BE2C (cell line): ENCODE data around the gene IDNK.
A peak's percentile ranks its signal among the peaks of the same experiment; 100 is the strongest.

ENCODE experiments used
- DNase-seq: peaks from one replicate; pipeline ENCODE4 v3.0.0-alpha.2; 2020
- H3K27me3 ChIP-seq: fragments of 250-450 bp; sonication (Bioruptor Pico); 2 replicates; pipeline ENCODE4 v1.5.1; 2020; ENCODE audit warnings: mild to moderate bottlenecking
- H3K36me3 ChIP-seq: fragments of 250-450 bp; sonication (Bioruptor Pico); 2 replicates; pipeline ENCODE4 v1.5.1; 2020; ENCODE audit warnings: mild to moderate bottlenecking
- H3K4me1 ChIP-seq: fragments of 250-450 bp; sonication (Bioruptor Pico); 2 replicates; pipeline ENCODE4 v1.5.1; 2020
- H3K4me3 ChIP-seq: 2 replicates; pipeline ENCODE4 v1.5.1; 2011; ENCODE audit warnings: low read depth, low read length
- H3K9me3 ChIP-seq: fragments of 250-450 bp; sonication (Bioruptor Pico); 2 replicates; pipeline ENCODE4 v1.5.1; 2020
- TF ChIP-seq, protein P1 (sequence below): IDR thresholded peaks from 2 replicates; pipeline ENCODE4 v1.5.1; 2012; ENCODE audit warnings: mild to moderate bottlenecking, low read depth, low read length

IDNK gene

DNA sequence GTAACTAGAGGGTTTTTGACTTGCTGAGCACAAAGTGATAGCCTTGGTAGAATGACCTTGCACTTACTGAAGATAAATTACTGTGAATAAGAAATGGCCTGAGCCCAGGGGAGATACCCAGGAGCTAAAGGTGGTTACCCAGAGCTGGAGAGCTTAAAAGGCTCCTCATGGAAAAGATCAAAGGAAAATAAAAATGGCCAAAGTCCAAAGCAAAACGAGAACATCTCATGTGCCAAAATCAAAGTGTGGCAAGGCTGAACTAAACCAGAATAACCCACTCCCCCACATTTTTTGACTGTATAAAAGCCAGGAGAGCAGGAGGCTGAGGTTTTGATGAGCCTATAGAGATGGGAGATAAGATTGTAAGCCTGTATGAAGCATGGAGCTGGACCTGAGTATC, 14.4 kb downstream of the IDNK start:
- Histone ChIP-seq H3K27me3 (no peaks in the 10 kb centered on the region), H3K9me3 (no peaks in the 10 kb centered on the region), H3K4me3 (no peak overlapping the region), H3K36me3 (no peaks in the 10 kb centered on the region), H3K4me1 (no peaks in the 10 kb centered on the region)
- no peak for DNase-seq
- TF ChIP-seq, protein P1, sequence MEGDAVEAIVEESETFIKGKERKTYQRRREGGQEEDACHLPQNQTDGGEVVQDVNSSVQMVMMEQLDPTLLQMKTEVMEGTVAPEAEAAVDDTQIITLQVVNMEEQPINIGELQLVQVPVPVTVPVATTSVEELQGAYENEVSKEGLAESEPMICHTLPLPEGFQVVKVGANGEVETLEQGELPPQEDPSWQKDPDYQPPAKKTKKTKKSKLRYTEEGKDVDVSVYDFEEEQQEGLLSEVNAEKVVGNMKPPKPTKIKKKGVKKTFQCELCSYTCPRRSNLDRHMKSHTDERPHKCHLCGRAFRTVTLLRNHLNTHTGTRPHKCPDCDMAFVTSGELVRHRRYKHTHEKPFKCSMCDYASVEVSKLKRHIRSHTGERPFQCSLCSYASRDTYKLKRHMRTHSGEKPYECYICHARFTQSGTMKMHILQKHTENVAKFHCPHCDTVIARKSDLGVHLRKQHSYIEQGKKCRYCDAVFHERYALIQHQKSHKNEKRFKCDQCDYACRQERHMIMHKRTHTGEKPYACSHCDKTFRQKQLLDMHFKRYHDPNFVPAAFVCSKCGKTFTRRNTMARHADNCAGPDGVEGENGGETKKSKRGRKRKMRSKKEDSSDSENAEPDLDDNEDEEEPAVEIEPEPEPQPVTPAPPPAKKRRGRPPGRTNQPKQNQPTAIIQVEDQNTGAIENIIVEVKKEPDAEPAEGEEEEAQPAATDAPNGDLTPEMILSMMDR, result no peak

DNA sequence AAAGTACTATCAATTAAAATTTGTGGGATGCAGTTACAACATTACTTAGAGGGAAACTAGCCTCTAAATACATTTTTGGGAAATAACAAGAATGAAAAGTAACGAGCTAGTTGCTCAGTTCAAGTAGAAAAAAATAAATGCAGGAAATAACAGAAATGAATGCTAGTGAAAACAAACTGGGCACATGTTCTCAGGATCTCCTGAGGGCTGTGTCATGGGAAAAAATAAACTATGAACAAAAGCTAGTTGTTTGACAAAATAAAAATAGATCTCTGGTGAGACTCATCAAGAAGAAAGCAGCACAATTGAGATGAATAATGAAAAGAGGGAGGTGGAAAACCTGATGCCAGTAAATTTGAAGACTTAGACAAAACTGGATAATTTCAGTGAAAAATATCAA, 16.3 kb downstream of the IDNK start:
- H3K36me3 ChIP-seq, result no peaks in the 10 kb centered on the region
- TF ChIP-seq, protein P1, result no peak
- H3K4me3 ChIP-seq, result no peak overlapping the region
- H3K4me1 ChIP-seq, result no peaks in the 10 kb centered on the region
- H3K9me3 ChIP-seq, result no peaks in the 10 kb centered on the region
- no peaks in the 10 kb centered on the region for H3K27me3 ChIP-seq
- DNase-seq, result no peak

DNA sequence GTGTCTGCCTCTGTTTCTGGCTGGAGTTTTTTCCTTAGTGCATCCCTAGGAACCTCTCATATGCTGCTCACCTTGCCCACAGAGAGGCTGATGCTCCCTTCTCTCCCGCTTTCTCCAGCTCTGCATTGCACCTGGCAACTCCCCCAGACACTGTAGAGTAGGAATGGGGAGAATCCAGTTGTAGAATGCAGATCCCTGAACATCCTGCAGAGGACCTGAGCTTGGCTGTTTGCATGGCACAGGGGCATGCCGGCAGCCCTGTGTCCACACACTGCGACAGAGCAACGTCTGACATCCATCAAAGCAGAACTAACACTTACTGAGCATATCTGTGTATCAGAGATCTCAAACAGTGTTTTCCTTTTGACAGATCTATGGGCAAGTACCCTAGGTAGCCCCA, 19.9 kb downstream of the IDNK start:
- Histone ChIP-seq H3K36me3 (no peaks in the 10 kb centered on the region; the same call in 1 of the 2 replicates), H3K9me3 (no peaks in the 10 kb centered on the region), H3K27me3 (no peaks in the 10 kb centered on the region), H3K4me3 (no peak overlapping the region), H3K4me1 (no peaks in the 10 kb centered on the region)
- no peak for DNase-seq
- TF ChIP-seq, protein P1, result peak; percentile 29; the same call in 1 of the 2 replicates

DNA sequence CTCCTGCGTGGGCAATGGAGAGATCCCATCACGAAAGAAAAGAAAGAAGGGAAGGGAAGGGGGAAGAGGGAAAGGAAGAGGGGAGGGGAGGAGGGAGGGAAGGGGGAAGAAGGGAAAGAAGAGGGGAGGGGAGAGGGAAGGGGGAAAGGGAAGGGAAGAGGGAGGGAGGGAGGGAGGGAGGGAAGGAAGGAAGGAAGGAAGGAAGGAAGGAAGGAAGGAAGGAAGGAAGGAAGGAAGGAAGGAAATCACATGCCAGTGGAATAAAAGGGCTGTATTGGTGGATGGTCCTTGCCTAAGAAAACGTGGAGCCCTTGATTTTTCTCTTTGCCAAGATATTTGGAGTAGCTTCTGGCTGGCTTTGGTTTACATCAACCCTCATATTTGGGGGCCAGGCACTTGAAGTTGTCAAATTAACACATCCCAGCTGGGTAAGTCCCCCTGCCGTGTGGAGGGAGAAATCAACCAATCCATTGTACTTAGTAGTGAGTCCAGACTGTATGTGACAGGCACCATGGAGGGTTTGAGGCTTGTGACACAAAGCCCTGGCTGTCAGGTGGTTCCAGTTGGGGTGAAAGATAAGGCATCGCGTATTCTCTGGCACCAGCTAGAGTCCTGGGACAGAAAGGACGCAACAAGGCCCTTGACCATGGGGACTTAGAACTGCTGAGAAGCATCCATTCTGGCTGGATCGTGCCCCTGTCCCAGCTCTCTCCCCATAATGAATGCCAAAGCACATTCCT, 23.7 kb downstream of the IDNK start:
- peaks cover 10% of the 10 kb centered on the region for H3K4me1 ChIP-seq
- TF ChIP-seq, protein P1, result no peak
- H3K4me3 ChIP-seq, result no peak overlapping the region
- DNase-seq, result no peak
- H3K36me3 ChIP-seq, result peaks cover 13% of the 10 kb centered on the region
- H3K27me3 ChIP-seq, result no peaks in the 10 kb centered on the region
- no peaks in the 10 kb centered on the region for H3K9me3 ChIP-seq

DNA sequence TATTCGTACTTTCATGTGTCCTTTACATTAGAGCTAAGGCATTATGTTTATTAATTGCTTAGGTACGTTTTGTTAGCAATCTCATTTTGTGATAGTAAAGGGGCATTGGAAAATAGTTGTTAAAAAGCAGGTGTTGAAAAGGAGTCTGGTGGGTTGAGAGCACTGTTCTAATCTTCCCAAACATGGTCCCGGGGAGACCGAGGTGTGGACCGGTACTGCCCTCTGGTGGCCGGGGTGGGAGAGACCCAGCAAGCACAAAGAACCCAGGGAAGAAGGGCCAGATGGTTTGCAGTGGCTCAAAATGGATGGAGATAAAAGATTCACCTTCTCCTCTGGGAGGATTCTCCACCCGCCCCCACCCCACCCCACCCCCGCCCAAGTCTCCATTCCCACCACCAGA, 26.1 kb downstream of the IDNK start:
- Histone ChIP-seq H3K27me3 (no peaks in the 10 kb centered on the region), H3K4me1 (peaks cover 10% of the 10 kb centered on the region), H3K36me3 (peaks cover 36% of the 10 kb centered on the region), H3K4me3 (no peak overlapping the region), H3K9me3 (no peaks in the 10 kb centered on the region)
- DNase-seq, result peak; percentile 84
- TF ChIP-seq, protein P1, result peak; percentile 93

DNA sequence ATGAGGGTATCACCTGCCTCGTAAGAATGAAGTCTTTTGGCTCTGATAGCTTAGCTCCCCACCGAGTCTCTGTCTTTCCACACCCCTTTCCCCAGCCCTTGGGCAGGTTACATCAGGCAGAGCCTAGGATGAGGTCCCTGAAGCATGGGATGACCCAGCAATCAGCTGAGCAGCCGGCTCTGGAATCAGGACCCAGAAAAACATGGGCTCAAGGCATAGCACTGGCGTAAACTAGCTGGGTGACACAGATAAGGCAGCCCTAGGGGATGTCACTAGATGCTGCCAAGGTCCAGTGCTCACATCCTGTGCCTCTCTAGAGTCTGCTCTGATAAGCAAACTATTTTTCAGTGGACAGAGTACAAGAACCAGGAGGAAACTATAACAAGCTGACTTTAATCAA, 26.6 kb downstream of the IDNK start:
- TF ChIP-seq, protein P1, result no peak
- peak; percentile 80 for DNase-seq
- H3K9me3 ChIP-seq, result no peaks in the 10 kb centered on the region
- peaks cover 10% of the 10 kb centered on the region for H3K4me1 ChIP-seq
- no peaks in the 10 kb centered on the region for H3K27me3 ChIP-seq
- H3K4me3 ChIP-seq, result no peak overlapping the region; the same call in 1 of the 2 replicates
- peaks cover 40% of the 10 kb centered on the region for H3K36me3 ChIP-seq
